Panc1 (cell line): ENCODE results near the gene HARBI1. TPM values are rescaled to one million over a fixed set of nuclear protein-coding genes. Genes with fewer than 3 reads are reported as not detected.

Experiments
- ATAC-seq: fragments of 200-7000 bp; cut with Tn5 transposase; 2 replicates; pipeline ENCODE4 v1.9.1; 2020; ENCODE audit warnings: mild to moderate bottlenecking, moderate library complexity
- BruUV-seq: library from RNA; stranded (reverse); fragments of 400-500 nt; replicated peaks from 2 replicates; lab custom pipeline; 2021; lab: Mats Ljungman, UMichigan
- CTCF ChIA-PET: fragments of 300-600 bp; sonication (Branson Sonifier 250); formaldehyde crosslinking; loops from one replicate; lab custom pipeline; 2022; ENCODE audit warnings: antibody characterized with exemption; lab: Charles Lee
- POLR2A ChIA-PET: fragments of 300-600 bp; sonication (Branson Sonifier 250); formaldehyde crosslinking; loops from one replicate; lab custom pipeline; 2022; ENCODE audit warnings: antibody characterized with exemption; lab: Charles Lee
- DNase-seq: peaks from one replicate; pipeline ENCODE4 v3.0.0-alpha.2; 2010; ENCODE audit warnings: low read depth, low spot score
- H3K27ac ChIP-seq: 2 replicates; pipeline ENCODE4 v1.5.1; 2011; ENCODE audit warnings: mild to moderate bottlenecking, low read length, inconsistent platforms
- H3K27me3 ChIP-seq: fragments of 200-500 bp; sonication (Bioruptor generic); 2 replicates; pipeline ENCODE4 v1.6.0; 2014; ENCODE audit warnings: low read length, inconsistent platforms; ENCODE audit not compliant: control insufficient read depth, insufficient read depth
- H3K36me3 ChIP-seq: fragments of 200-500 bp; sonication (Bioruptor generic); 2 replicates; pipeline ENCODE4 v1.5.1; 2014; ENCODE audit warnings: inconsistent platforms, mild to moderate bottlenecking, low read length, moderate library complexity; ENCODE audit not compliant: control insufficient read depth, insufficient read depth
- H3K4me1 ChIP-seq: 2 replicates; pipeline ENCODE4 v1.5.1; 2011; ENCODE audit warnings: inconsistent platforms, mild to moderate bottlenecking, low read length, moderate library complexity; ENCODE audit not compliant: control insufficient read depth, insufficient read depth
- H3K4me3 ChIP-seq, 2 experiments: 2 replicates each; pipeline ENCODE4 v1.5.1; 2011 to 2012; ENCODE audit warnings: low read depth in 2 of 2, low read length in 2 of 2, mild to moderate bottlenecking in 2 of 2, inconsistent platforms in 1 of 2, moderate library complexity in 1 of 2
- H3K9me3 ChIP-seq: fragments of 200-500 bp; sonication (Bioruptor generic); 2 replicates; pipeline ENCODE4 v1.5.1; 2014; ENCODE audit warnings: low read depth, mild to moderate bottlenecking, inconsistent platforms, low read length, moderate library complexity; ENCODE audit not compliant: control insufficient read depth, insufficient read depth
- CTCF ChIP-seq: fragments of 450-650 bp; IDR thresholded peaks from 2 replicates; pipeline ENCODE4 v1.5.1; 2017; ENCODE audit warnings: mild to moderate bottlenecking
- POLR2AphosphoS5 ChIP-seq: IDR thresholded peaks from 2 replicates; pipeline ENCODE4 v1.6.1; 2012; ENCODE audit warnings: mild to moderate bottlenecking, low read depth, low read length, moderate library complexity
- SIN3A ChIP-seq: IDR thresholded peaks from 2 replicates; pipeline ENCODE4 v1.6.1; 2012; ENCODE audit warnings: low read depth, mild to moderate bottlenecking, low read length, moderate library complexity, borderline replicate concordance; ENCODE audit not compliant: insufficient read depth
- TCF7L2 ChIP-seq: IDR thresholded peaks from 2 replicates; pipeline ENCODE4 v1.6.1; 2011; ENCODE audit warnings: mild to moderate bottlenecking, low read depth, low read length, inconsistent platforms
- in situ Hi-C: cut with HindIII; loops from 2 replicates; pipeline ENCODE4 v1.10.0; 2016; ENCODE audit warnings: low sequenced_read_pairs, low pct_unique_long_range_greater_than_20kb
- intact Hi-C: fragments of 100-400 bp; cut with micrococcal nuclease; formaldehyde crosslinking; loops from one replicate; pipeline ENCODE4 v1.10.0; 2022; ENCODE audit not compliant: unreplicated experiment
- total RNA-seq: library from RNA; stranded (reverse); gene quantifications from one replicate; pipeline ENCODE4 v1.2.1, GENCODE V29; 2021; ENCODE audit not compliant: unreplicated experiment
- TF ChIP-seq, protein P1 (sequence below), 2 experiments: IDR thresholded peaks; 2 replicates each; pipeline ENCODE4 v1.6.1; 2011 to 2012; ENCODE audit warnings: low read depth in 2 of 2, control low read depth in 1 of 2, low read length in 1 of 2, mild to moderate bottlenecking in 1 of 2, moderate library complexity in 1 of 2; ENCODE audit not compliant: insufficient read depth in 1 of 2

HARBI1 gene
- total RNA-seq, 1 experiment from 2014 or later: 6.4 TPM

- intact Hi-C loops: no loop called here
- Histone ChIP-seq H3K27ac (no peak overlapping the region), H3K4me1 (no peaks in the 10 kb centered on the region), H3K36me3 (peaks cover 5% of the 10 kb centered on the region), H3K27me3 (no peaks in the 10 kb centered on the region), H3K9me3 (no peaks in the 10 kb centered on the region), H3K4me3 (no peak overlapping the region)
- ChIA-PET CTCF (interaction anchor here (0.7 kb wide), 1 partner anchor 93 kb away, joined by 7 read pairs; no protein-coding TSS in a partner anchor), POLR2A (no interaction called here)
- in situ Hi-C loops: no loop called here
- no peak for DNase-seq
- BruUV-seq: no TSS peak
- TF ChIP-seq POLR2AphosphoS5 (no peak), CTCF (no peak), SIN3A (no peak), TCF7L2 (no peak)
- TF ChIP-seq, protein P1, sequence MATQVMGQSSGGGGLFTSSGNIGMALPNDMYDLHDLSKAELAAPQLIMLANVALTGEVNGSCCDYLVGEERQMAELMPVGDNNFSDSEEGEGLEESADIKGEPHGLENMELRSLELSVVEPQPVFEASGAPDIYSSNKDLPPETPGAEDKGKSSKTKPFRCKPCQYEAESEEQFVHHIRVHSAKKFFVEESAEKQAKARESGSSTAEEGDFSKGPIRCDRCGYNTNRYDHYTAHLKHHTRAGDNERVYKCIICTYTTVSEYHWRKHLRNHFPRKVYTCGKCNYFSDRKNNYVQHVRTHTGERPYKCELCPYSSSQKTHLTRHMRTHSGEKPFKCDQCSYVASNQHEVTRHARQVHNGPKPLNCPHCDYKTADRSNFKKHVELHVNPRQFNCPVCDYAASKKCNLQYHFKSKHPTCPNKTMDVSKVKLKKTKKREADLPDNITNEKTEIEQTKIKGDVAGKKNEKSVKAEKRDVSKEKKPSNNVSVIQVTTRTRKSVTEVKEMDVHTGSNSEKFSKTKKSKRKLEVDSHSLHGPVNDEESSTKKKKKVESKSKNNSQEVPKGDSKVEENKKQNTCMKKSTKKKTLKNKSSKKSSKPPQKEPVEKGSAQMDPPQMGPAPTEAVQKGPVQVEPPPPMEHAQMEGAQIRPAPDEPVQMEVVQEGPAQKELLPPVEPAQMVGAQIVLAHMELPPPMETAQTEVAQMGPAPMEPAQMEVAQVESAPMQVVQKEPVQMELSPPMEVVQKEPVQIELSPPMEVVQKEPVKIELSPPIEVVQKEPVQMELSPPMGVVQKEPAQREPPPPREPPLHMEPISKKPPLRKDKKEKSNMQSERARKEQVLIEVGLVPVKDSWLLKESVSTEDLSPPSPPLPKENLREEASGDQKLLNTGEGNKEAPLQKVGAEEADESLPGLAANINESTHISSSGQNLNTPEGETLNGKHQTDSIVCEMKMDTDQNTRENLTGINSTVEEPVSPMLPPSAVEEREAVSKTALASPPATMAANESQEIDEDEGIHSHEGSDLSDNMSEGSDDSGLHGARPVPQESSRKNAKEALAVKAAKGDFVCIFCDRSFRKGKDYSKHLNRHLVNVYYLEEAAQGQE (IDR thresholded peaks at IDR 0.05; ENCODE audit: insufficient read depth in 1 of 2, low read depth in 2 of 2, low read length in 1 of 2): no peak
- no peak for ATAC-seq
These were observed 46.4 kb upstream of the HARBI1 start for GRCh38 chr11:46663277-46663940.

DNA sequence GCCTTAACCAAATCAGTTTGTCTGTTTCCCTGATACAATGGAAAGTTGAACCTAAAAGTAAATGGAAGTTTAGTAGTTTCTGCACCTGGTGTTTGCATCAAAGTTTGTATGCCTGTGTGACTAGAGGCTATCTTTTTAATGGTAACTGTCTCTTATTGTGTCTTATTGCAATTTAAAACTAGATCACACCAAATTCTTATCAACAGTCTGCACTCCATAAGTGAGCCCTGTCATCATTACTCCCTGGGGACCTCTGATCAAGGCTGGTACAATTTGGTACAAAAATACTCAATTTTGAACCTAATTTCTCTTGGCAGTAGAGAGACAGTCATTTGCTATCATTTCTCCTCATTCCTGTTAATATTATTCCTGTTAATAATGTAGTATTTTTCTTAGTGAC, 45.3 kb upstream of the HARBI1 start:
- POLR2A ChIA-PET: no interaction called here
- no peak for ATAC-seq
- BruUV-seq: no TSS peak
- no peak for DNase-seq
- in situ Hi-C loops: no loop called here
- intact Hi-C loops: no loop called here
- Histone ChIP-seq H3K4me1 (no peaks in the 10 kb centered on the region), H3K27me3 (no peaks in the 10 kb centered on the region), H3K4me3 (no peak overlapping the region), H3K27ac (no peak overlapping the region), H3K36me3 (peaks cover 3% of the 10 kb centered on the region), H3K9me3 (no peaks in the 10 kb centered on the region)
- TF ChIP-seq SIN3A (no peak), CTCF (no peak), POLR2AphosphoS5 (no peak), TCF7L2 (no peak)
- TF ChIP-seq, protein P1 (IDR thresholded peaks at IDR 0.05; ENCODE audit: insufficient read depth in 1 of 2, low read depth in 2 of 2, low read length in 1 of 2): no peak
- CTCF ChIA-PET: no interaction called here
